Measurements from ENCODE around the gene APOL1.

- TF ChIP-seq POLR2A (IDR thresholded peaks at IDR 0.05): no peak
- TF ChIP-seq CTCF (IDR thresholded peaks at IDR 0.05): no peak
Measured at GRCh38 chr22:36287881-36288515, 35.1 kb downstream of the APOL1 start.

All from lower leg skin (tissue), 3 donors.